Muscle layer of duodenum (tissue), 2 donors: ENCODE data around the gene VPS50.
A peak's percentile ranks its signal among the peaks of the same experiment; 100 is the strongest.

Experiments
- H3K27ac ChIP-seq: one replicate; pipeline ENCODE4 v1.7.0; 2013; ENCODE audit warnings: mild to moderate bottlenecking, low read length
- H3K27me3 ChIP-seq: one replicate; pipeline ENCODE4 v1.7.0; 2013; ENCODE audit warnings: low read depth, mild to moderate bottlenecking, control low read depth, low read length
- H3K36me3 ChIP-seq, 2 donors: one replicate each; pipeline ENCODE4 v1.7.0; 2013; ENCODE audit warnings: low read length in 2 of 2, control low read depth in 1 of 2, mild to moderate bottlenecking in 1 of 2; ENCODE audit not compliant: insufficient read depth in 2 of 2, control insufficient read depth in 1 of 2
- H3K4me1 ChIP-seq, 2 donors: one replicate each; pipeline ENCODE4 v1.7.0; 2013; ENCODE audit warnings: low read length in 2 of 2, mild to moderate bottlenecking in 2 of 2, control low read depth in 1 of 2, moderate library complexity in 1 of 2; ENCODE audit not compliant: insufficient read depth in 2 of 2, control insufficient read depth in 1 of 2
- H3K4me3 ChIP-seq, 2 donors: one replicate each; pipeline ENCODE4 v1.7.0; 2013; ENCODE audit warnings: low read length in 2 of 2, low read depth in 1 of 2, mild to moderate bottlenecking in 1 of 2
- H3K9me3 ChIP-seq, 2 donors: one replicate each; pipeline ENCODE4 v1.7.0; 2013; ENCODE audit warnings: low read length in 2 of 2, control low read depth in 1 of 2, mild to moderate bottlenecking in 1 of 2; ENCODE audit not compliant: control insufficient read depth in 1 of 2
- donor health status: healthy.

VPS50 gene, protein sequence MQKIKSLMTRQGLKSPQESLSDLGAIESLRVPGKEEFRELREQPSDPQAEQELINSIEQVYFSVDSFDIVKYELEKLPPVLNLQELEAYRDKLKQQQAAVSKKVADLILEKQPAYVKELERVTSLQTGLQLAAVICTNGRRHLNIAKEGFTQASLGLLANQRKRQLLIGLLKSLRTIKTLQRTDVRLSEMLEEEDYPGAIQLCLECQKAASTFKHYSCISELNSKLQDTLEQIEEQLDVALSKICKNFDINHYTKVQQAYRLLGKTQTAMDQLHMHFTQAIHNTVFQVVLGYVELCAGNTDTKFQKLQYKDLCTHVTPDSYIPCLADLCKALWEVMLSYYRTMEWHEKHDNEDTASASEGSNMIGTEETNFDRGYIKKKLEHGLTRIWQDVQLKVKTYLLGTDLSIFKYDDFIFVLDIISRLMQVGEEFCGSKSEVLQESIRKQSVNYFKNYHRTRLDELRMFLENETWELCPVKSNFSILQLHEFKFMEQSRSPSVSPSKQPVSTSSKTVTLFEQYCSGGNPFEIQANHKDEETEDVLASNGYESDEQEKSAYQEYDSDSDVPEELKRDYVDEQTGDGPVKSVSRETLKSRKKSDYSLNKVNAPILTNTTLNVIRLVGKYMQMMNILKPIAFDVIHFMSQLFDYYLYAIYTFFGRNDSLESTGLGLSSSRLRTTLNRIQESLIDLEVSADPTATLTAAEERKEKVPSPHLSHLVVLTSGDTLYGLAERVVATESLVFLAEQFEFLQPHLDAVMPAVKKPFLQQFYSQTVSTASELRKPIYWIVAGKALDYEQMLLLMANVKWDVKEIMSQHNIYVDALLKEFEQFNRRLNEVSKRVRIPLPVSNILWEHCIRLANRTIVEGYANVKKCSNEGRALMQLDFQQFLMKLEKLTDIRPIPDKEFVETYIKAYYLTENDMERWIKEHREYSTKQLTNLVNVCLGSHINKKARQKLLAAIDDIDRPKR

GRCh38 chr7:93231799-93232672 lies at the start of gene VPS50:
Gene VPS50, plus strand, starts transcription at chr7:93232366. Its CDS starts 102 bp downstream, at chr7:93232468.
- H3K27me3 ChIP-seq: no peaks in the 10 kb centered on the region
- H3K36me3 ChIP-seq: no peaks in the 10 kb centered on the region
- peaks cover 7 to 20% of the 10 kb centered on the region in 2 donors for H3K4me1 ChIP-seq
- no peaks in the 10 kb centered on the region for H3K9me3 ChIP-seq
- peak within 1 kb of the TSS; percentile 90 to 99 for H3K4me3 ChIP-seq
- peak within 1 kb of the TSS; percentile 88 for H3K27ac ChIP-seq

- H3K27ac ChIP-seq: no peak overlapping the region
- no peaks in the 10 kb centered on the region for H3K4me1 ChIP-seq
- H3K4me3 ChIP-seq: no peak overlapping the region
- no peaks in the 10 kb centered on the region for H3K27me3 ChIP-seq
- H3K9me3 ChIP-seq: no peaks in the 10 kb centered on the region
- no peaks in the 10 kb centered on the region for H3K36me3 ChIP-seq
Measured at GRCh38 chr7:93185303-93186027, 46.7 kb upstream of the VPS50 start.

DNA sequence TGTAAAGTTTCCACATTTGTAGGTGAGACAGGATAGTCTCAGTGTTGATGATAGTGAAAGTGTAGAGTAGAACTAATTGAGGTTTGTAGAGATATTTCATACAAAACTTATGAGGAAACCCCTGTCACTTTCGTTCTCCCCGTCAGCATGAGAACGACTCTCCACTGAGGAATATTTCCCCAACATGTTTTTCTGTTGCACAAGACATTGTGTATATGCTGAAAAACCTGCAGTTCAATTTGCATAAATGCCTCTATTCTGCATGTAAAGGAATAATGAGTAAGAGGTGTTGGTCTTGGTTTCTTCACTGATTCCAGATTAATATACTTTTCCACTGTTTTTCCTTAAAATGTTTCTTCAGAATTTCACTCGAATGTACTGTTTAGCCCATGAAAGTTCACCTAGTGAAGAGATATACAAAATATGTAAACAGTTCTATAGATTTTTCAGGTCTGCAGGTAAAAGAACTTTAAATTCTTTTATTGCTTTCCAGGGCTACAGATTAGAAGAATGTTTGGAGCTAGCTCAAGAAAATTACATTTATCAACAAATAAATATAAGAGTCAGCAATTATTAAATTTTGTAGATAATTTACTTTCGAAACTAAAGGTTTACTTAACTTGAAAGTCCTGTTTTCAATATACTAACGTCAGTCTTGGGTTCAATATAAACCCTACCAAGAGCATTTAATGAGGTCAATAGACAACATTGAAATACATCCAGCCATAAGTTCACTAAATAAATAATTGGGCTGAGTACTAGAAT lies 43.1 kb upstream of the VPS50 start:
- no peaks in the 10 kb centered on the region for H3K9me3 ChIP-seq
- no peaks in the 10 kb centered on the region for H3K36me3 ChIP-seq
- no peaks in the 10 kb centered on the region for H3K27me3 ChIP-seq
- H3K4me3 ChIP-seq: no peak overlapping the region
- H3K4me1 ChIP-seq: no peaks in the 10 kb centered on the region
- no peak overlapping the region for H3K27ac ChIP-seq

DNA sequence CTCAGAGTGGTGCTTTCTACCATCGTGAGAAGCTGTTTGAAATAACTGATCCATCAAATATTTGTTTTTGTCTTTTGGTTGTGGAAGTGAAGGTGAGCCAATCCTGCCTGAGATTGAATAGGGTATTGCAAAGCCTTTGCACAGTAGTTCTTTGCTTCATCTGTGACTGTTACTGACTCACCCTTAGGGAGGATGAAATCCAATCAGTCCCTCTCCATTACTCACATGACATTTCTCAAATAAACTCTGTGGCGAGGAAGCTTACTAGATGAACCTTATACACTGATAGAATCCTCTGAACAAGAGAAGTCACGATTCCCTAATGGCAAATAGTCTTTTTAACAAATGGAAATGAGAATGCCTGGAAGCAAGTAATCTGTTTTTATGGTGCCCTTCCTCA lies 37.8 kb upstream of the VPS50 start:
- Histone ChIP-seq H3K27me3 (no peaks in the 10 kb centered on the region), H3K27ac (no peak overlapping the region), H3K4me1 (no peaks in the 10 kb centered on the region), H3K9me3 (no peaks in the 10 kb centered on the region), H3K4me3 (no peak overlapping the region), H3K36me3 (no peaks in the 10 kb centered on the region)

DNA sequence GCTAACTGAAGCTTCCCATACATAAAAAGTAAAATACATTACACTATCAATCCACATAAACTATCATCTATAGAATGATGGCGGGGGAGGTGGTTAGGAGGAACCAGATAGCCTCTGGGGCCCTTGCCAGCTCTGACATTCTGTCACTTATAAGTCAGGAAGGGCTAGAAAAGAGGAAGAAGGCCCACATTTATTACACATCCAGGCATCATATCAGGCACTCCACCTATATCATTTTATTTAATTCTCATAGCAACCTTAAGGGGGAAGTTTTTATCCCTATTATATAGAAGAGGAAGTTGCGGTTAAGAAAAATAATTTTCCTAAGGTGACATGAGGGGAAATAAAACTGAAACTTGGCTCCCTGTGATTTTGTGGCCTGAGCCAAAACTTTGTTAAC lies 35.8 kb upstream of the VPS50 start:
- no peaks in the 10 kb centered on the region for H3K4me1 ChIP-seq
- no peaks in the 10 kb centered on the region for H3K9me3 ChIP-seq
- H3K27me3 ChIP-seq: no peaks in the 10 kb centered on the region
- no peak overlapping the region for H3K27ac ChIP-seq
- no peak overlapping the region for H3K4me3 ChIP-seq
- no peaks in the 10 kb centered on the region for H3K36me3 ChIP-seq

GRCh38 chr7:93198472-93198871 lies 33.7 kb upstream of the VPS50 start:
- Histone ChIP-seq H3K4me1 (no peaks in the 10 kb centered on the region), H3K27me3 (no peaks in the 10 kb centered on the region), H3K36me3 (no peaks in the 10 kb centered on the region), H3K27ac (no peak overlapping the region), H3K9me3 (no peaks in the 10 kb centered on the region), H3K4me3 (no peak overlapping the region)

GRCh38 chr7:93202594-93203250 lies 29.4 kb upstream of the VPS50 start:
- H3K4me3 ChIP-seq: no peak overlapping the region
- H3K27ac ChIP-seq: no peak overlapping the region
- H3K36me3 ChIP-seq: no peaks in the 10 kb centered on the region
- H3K27me3 ChIP-seq: no peaks in the 10 kb centered on the region
- no peaks in the 10 kb centered on the region for H3K4me1 ChIP-seq
- no peaks in the 10 kb centered on the region for H3K9me3 ChIP-seq

- no peaks in the 10 kb centered on the region for H3K4me1 ChIP-seq
- H3K27me3 ChIP-seq: no peaks in the 10 kb centered on the region
- H3K27ac ChIP-seq: no peak overlapping the region
- no peaks in the 10 kb centered on the region for H3K9me3 ChIP-seq
- no peaks in the 10 kb centered on the region for H3K36me3 ChIP-seq
- no peak overlapping the region for H3K4me3 ChIP-seq
Measured at GRCh38 chr7:93203496-93203895, 28.7 kb upstream of the VPS50 start.

- no peaks in the 10 kb centered on the region for H3K9me3 ChIP-seq
- H3K36me3 ChIP-seq: no peaks in the 10 kb centered on the region
- no peak overlapping the region for H3K4me3 ChIP-seq
- H3K27me3 ChIP-seq: no peaks in the 10 kb centered on the region
- no peaks in the 10 kb centered on the region for H3K4me1 ChIP-seq
- no peak overlapping the region for H3K27ac ChIP-seq
Measured at GRCh38 chr7:93205046-93205445, 27.1 kb upstream of the VPS50 start.
